ENCODE measurements around the gene ALG5.

ALG5 gene

GRCh38 chr13:36999054-36999714 is at the start of gene ALG5:
ALG5 (minus strand) TSS chr13:36999340; CDS start chr13:36999300, 40 bp downstream.
- peak; percentile 85 to 86 for DNase-seq (ENCODE audit: low read depth in 1 of 2, low spot score in 1 of 2)

- DNase-seq (ENCODE audit: low read depth in 1 of 2, low spot score in 1 of 2): no peak
These were observed 48.7 kb upstream of the ALG5 start for GRCh38 chr13:37047846-37048245.

- DNase-seq (ENCODE audit: low read depth in 1 of 2, low spot score in 1 of 2): no peak
These were observed 47.9 kb upstream of the ALG5 start for GRCh38 chr13:37047032-37047431.

- DNase-seq (ENCODE audit: low read depth in 1 of 2, low spot score in 1 of 2): no peak
These were observed 46.9 kb upstream of the ALG5 start for GRCh38 chr13:37046062-37046461.

- DNase-seq (ENCODE audit: low read depth in 1 of 2, low spot score in 1 of 2): no peak
These were observed 41.6 kb upstream of the ALG5 start for GRCh38 chr13:37040789-37041188.

GRCh38 chr13:37039896-37040295 is 40.8 kb upstream of the ALG5 start:
- DNase-seq (ENCODE audit: low read depth in 1 of 2, low spot score in 1 of 2): no peak

DNA sequence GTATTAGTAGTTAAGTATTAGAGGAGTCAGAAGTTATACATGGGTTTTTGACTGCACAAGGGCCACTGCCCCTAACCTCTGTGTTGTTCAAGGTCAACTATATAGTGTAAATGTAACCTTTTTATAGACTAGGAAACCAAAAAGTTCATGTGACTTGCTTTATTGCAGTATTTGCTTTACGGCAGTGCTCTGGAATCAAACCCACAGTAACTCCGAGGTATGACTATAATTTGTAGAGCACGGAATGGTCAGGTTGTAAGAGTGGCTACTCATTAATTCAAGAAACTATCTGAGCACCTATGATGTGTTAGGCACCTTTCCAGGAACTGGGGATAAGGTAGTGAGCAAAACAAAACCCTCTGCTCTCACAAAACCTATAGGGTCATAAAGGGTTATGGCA is 38.1 kb upstream of the ALG5 start:
- DNase-seq (ENCODE audit: low read depth in 1 of 2, low spot score in 1 of 2): no peak

- no peak for DNase-seq (ENCODE audit: low read depth in 1 of 2, low spot score in 1 of 2)
These were observed 30.5 kb upstream of the ALG5 start for GRCh38 chr13:37029617-37030016.

- DNase-seq (ENCODE audit: low read depth in 1 of 2, low spot score in 1 of 2): no peak
These were observed 28.5 kb upstream of the ALG5 start for GRCh38 chr13:37027639-37028038.

- no peak for DNase-seq (ENCODE audit: low read depth in 1 of 2, low spot score in 1 of 2)
These were observed 27.6 kb upstream of the ALG5 start for GRCh38 chr13:37026771-37027170.

DNA sequence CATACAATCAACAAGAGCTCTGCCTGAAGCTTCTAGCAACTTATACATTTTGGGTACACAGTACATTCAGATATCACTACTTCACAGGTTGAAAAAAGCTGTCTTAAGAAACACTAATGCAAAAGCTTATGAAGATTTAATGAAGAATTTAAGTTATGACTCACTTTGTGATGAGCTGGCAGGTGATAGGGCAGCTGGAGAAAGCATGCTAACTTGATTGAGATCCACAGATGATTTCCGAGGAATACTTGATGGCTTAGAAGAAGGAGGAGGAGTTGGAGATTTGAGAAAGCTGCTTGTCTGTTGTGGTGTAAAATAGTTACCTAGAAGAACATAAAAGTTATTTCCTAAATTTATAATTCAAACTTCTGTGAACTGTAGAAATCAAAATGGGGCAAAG is 24.7 kb upstream of the ALG5 start:
- DNase-seq (ENCODE audit: low read depth in 1 of 2, low spot score in 1 of 2): no peak

- no peak for DNase-seq (ENCODE audit: low read depth in 1 of 2, low spot score in 1 of 2)
These were observed 15.5 kb upstream of the ALG5 start for GRCh38 chr13:37014609-37015008.

GRCh38 chr13:37011788-37012187 is 12.6 kb upstream of the ALG5 start:
- no peak for DNase-seq (ENCODE audit: low read depth in 1 of 2, low spot score in 1 of 2)

DNA sequence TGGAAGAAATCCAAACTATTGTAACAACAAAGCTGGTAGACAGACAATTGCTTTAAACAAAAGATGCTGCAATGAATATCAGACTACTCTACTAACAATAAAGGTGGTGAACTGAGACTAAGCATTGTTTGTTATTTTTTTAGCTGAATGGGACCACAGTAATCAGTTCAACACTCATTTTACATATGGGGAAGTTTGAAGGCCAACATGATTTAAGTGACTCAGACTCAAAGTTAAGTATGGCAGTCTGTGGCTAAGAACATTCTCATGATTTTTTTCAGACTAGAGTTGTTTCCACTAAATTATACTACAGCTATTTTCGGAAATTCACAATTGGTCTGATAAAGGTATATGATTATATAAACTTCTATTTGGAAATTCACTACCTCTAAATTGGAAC is 11.9 kb upstream of the ALG5 start:
- DNase-seq (ENCODE audit: low read depth in 1 of 2, low spot score in 1 of 2): no peak

DNA sequence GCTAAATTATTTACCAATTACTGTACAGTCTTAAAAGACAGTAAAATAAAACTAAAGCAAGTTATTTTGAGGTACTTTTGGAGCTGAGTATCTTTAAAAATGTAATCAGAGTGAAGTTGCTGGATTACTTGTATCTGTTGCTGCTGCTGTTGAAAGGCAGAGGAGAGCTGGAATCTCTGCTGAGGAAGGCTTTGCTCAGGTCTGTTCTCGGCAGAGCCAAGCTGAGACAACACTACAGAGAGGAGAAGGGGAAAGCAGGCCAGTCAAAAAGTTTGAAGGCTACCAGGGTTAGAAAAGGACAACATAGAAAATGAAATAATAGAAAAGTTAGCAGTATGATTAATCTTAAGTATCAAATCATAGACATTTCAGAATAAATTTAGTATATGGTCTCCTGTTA is 11.3 kb upstream of the ALG5 start:
- DNase-seq (ENCODE audit: low read depth in 1 of 2, low spot score in 1 of 2): no peak

DNA sequence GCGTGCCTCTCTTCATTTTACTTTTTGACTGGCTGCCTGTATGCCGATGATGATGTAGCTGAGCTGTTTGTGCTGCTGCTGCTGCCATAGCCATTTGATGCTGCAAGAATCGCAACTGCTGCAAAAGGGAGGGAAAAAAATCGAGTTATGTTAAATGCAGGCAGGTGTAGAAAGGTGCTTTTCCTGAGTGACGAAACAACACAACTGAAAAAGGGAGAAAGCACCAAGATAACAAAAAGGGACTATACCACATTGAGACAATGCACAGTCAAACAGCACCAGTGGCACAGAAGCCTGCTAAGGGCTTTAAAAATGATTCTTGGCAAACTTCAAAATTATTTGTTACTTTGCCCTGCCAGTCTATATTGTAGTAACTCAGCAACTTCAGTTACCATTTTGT is 10.6 kb upstream of the ALG5 start:
- DNase-seq (ENCODE audit: low read depth in 1 of 2, low spot score in 1 of 2): no peak

GRCh38 chr13:37001921-37002250 is 2.7 kb upstream of the ALG5 start:
- no peak for DNase-seq (ENCODE audit: low read depth in 1 of 2, low spot score in 1 of 2)

DNA sequence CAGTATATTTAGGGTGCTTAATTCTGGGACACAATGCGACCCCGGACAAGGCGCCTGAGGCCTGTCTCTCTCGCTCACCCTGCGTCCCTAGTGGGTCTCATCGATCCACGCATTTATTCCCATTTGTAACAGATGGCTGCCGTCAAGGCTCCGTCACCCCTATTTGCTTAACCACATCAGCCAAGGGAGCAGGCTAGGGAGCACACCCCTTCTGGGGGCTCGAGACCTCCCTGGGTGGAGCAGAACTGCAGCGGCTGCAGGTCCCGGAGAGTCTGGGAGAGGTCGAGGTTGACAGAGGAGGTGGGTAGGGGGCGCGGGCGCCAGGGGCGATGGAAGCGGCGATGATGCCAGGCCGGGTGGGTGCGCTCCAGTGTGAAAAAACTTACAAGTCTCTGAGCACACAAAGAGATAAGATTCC is 507 bp downstream of the ALG5 start:
- no peak for DNase-seq (ENCODE audit: low read depth in 1 of 2, low spot score in 1 of 2)

GRCh38 chr13:36997716-36998427 is 1.3 kb downstream of the ALG5 start:
- DNase-seq (ENCODE audit: low read depth in 1 of 2, low spot score in 1 of 2): no peak

DNA sequence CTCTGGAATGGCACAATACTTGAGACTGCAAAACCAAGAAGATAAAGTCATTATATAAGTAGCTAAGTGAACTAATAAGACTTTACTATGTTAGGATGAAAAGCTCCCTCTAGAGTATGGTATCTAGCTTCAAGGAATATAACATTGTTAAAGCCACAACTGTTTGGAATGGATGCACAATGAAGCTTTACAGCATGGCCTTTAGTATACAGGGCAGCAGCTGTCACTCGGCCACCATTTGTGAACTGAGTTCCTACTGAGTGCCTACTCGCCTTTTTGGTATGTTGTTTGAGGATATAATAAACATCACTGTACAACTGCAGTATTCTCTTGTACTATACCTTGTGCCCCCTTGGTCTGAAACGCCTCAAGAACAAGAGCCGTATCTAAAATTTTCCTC is 6.8 kb downstream of the ALG5 start:
- DNase-seq (ENCODE audit: low read depth in 1 of 2, low spot score in 1 of 2): no peak

- DNase-seq (ENCODE audit: low read depth in 1 of 2, low spot score in 1 of 2): no peak
These were observed 12.5 kb downstream of the ALG5 start for GRCh38 chr13:36986462-36987240.

- DNase-seq (ENCODE audit: low read depth in 1 of 2, low spot score in 1 of 2): no peak
These were observed 17.9 kb downstream of the ALG5 start for GRCh38 chr13:36981156-36981743.

All from activated CD4-positive, alpha-beta T cell treated with anti-CD3 and anti-CD28 coated beads, Interleukin-2, amount 50 U/mL, for 24 hours (primary cell).